Measurements from ENCODE around the gene GBP1.

GBP1 gene

DNA sequence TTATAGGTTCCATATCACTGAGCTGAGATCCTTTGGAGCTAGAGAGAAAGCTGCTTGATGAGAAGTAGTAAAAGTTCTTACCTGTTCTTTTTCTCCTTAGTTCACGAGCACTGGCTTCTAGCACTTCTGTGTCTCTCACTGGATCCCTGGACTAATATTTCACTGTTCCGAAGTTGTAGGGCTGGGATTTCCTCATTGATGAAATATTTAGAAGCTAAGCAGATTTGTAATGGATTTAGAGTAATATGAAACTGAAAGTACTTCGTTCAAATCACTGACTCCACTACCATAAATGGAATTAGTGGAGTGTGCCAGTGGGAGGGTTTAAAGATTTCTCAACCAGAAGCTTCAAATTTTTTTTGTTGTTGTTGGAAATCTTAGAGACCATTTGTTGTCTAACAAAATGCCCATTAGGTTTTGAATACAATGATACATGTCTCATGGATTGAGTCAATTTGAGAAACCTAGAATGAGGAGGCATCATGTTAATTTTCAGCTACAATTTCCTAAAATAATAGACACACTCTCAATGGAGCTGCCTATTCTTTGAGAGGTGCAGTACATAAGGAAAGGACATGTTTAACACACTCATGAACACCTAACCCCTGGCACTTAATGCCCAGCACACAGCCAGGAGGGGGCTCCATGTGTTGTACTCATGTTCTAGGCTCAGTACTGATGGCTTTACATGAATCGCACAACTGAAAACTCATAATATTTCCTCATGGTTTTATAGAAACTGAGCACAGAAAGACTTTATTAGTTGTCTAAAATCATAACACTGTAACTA is at the start of gene GBP1:
Gene GBP1 (minus strand): TSS at position 130 of the 790 bp plus-strand sequence. CDS start 1,974 bp downstream, outside the sequence.
- TF ChIP-seq, protein P1, sequence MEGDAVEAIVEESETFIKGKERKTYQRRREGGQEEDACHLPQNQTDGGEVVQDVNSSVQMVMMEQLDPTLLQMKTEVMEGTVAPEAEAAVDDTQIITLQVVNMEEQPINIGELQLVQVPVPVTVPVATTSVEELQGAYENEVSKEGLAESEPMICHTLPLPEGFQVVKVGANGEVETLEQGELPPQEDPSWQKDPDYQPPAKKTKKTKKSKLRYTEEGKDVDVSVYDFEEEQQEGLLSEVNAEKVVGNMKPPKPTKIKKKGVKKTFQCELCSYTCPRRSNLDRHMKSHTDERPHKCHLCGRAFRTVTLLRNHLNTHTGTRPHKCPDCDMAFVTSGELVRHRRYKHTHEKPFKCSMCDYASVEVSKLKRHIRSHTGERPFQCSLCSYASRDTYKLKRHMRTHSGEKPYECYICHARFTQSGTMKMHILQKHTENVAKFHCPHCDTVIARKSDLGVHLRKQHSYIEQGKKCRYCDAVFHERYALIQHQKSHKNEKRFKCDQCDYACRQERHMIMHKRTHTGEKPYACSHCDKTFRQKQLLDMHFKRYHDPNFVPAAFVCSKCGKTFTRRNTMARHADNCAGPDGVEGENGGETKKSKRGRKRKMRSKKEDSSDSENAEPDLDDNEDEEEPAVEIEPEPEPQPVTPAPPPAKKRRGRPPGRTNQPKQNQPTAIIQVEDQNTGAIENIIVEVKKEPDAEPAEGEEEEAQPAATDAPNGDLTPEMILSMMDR (conservative IDR thresholded peaks at IDR 0.05; ENCODE audit: low read length), result no peak
- DNase-seq (ENCODE audit: low read depth), result peak; percentile 86
- H3K4me3 ChIP-seq (ENCODE audit: low read length), result peak within 1 kb of the TSS; percentile 77

DNA sequence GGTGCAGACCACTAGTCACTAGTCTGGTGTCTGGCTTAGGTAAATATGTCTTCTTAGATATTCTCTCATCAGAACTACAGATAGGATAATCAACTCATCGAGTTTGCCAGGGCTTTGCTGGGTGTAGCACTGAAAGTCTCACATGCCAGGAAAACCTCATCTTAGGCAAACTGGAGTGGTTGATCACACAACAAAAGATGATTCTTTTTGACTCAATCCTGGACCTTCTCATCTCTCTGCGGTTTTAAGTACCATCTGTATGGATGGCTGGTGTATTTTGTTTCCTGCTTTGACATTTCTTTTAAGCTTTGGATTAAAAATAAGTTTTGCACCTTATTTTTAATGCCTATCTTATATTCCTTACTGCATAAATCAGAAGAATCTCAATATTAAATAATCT is 49.7 kb upstream of the GBP1 start:
- no peak overlapping the region for H3K4me3 ChIP-seq (ENCODE audit: low read length)
- no peak for DNase-seq (ENCODE audit: low read depth)
- TF ChIP-seq, protein P1 (conservative IDR thresholded peaks at IDR 0.05; ENCODE audit: low read length), result no peak

GRCh38 chr1:89112871-89113613 is 48.0 kb upstream of the GBP1 start:
- TF ChIP-seq, protein P1 (conservative IDR thresholded peaks at IDR 0.05; ENCODE audit: low read length), result no peak
- DNase-seq (ENCODE audit: low read depth), result no peak
- no peak overlapping the region for H3K4me3 ChIP-seq (ENCODE audit: low read length)

DNA sequence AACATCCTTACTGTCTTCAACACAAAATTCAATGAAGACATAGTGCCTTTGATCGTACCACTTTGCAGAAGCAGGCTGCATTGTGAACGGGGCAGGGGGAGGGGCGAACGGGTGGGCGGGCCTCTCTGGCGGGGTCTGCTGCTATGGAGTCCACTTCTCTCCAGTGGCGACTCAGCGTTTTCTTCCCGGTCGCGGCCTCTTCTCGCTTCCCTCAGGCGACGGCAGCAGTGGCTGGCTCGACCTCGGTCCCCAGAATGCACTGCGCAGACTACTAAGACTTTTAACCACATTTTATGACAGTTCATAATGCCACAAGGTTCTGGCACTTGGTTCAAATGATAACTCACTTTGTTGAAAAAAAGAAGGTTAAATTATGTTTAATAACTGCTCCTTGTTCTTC is 39.7 kb upstream of the GBP1 start:
- no peak for DNase-seq (ENCODE audit: low read depth)
- TF ChIP-seq, protein P1 (conservative IDR thresholded peaks at IDR 0.05; ENCODE audit: low read length), result no peak
- no peak overlapping the region for H3K4me3 ChIP-seq (ENCODE audit: low read length)

GRCh38 chr1:89104147-89104546 is 39.1 kb upstream of the GBP1 start:
- TF ChIP-seq, protein P1 (conservative IDR thresholded peaks at IDR 0.05; ENCODE audit: low read length), result no peak
- no peak overlapping the region for H3K4me3 ChIP-seq (ENCODE audit: low read length)
- DNase-seq (ENCODE audit: low read depth), result peak; percentile 24

GRCh38 chr1:89102021-89102420 is 37.0 kb upstream of the GBP1 start:
- no peak for DNase-seq (ENCODE audit: low read depth)
- H3K4me3 ChIP-seq (ENCODE audit: low read length), result no peak overlapping the region
- TF ChIP-seq, protein P1 (conservative IDR thresholded peaks at IDR 0.05; ENCODE audit: low read length), result no peak

Measured in AG10803 (cell line).